HG03060 (cell line): ENCODE measurements around the gene S1PR3.
"Not testable (repeated sequence)": the region's sequence is repeated elsewhere in the genome, so short reads cannot be mapped to it uniquely, and the experiment has no call there.

Experiments used
- ATAC-seq: cut with Tn5 transposase; IDR thresholded peaks from one replicate; pipeline ENCODE4 v1.9.1; 2021; ENCODE audit warnings: low read depth, moderate number of reproducible peaks; ENCODE audit not compliant: unreplicated experiment

The S1PR3 gene

DNA sequence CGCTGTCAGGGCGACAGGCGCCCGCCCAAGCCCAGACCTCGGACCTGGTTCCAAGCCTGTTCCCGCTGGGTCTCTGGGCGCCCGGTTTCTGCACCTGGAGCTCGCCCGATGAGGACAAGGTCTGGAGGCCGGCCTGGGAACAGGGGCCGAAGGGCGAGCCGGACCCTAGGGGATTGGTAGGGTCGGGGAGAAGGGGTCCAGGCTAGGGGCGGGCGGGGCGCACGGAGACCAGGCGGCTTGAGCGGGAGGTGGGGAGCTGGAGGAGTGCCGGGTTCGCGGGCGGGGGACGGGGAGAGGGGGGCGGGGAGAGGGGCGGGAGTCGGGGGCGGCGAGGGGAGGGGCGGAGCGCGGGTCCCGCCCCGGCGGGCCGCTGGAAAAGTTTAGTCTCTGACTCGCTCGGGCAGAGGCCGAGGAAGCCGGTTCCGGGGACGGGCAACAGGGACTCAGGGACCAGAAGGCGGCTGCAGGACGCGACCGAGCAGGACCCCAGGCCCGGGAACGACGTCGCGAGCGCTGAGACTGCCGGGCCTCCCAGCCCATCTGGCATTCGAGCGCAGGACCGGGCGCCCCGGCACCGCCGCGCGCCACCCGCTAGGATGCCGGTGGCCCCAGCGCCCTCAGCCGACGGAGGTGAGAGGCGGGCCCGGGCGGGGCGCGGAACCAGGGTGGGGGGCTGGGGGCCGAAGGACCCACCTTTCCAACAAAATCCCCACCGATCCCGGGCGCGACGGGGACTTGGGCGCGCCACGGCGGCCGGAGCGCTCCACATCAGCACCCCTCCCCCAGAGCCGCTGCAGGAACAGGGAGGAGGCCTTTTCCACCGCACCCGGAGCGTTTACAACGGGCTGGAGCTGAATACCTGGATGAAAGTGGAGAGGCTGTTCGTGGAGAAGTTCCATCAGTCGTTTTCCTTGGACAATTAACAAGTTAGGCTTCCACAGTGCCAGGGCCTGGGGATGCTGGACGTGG is at the start of gene S1PR3:
S1PR3 (plus strand) TSS at position 403 of the 969 bp plus-strand sequence. CDS start 9,733 bp downstream, outside the sequence.
- no peak for ATAC-seq

- ATAC-seq = not testable (repeated sequence)
These were observed 49.7 kb upstream of the S1PR3 start for GRCh38 chr9:88941586-88941985.

DNA sequence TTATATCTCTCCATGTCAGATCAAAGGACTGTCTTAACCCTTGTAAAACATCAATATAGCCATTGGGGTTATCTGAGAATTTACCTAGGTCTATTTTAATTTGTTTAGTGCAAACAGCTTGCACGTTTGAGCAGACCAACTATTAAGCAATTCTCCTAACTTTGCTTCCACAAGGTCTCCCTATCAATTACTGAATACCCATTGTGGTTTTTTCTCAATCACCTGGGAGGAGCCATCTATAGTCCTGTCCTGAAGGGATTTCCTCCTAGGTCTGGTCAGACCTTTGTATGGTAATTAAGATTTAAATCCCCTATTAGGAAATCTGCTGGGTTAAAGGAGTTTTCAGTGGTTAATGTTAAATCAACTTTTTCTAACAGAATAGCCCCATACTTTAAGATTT is 48.9 kb upstream of the S1PR3 start:
- no peak for ATAC-seq

- ATAC-seq = no peak
These were observed 45.5 kb upstream of the S1PR3 start for GRCh38 chr9:88945636-88946333.

DNA sequence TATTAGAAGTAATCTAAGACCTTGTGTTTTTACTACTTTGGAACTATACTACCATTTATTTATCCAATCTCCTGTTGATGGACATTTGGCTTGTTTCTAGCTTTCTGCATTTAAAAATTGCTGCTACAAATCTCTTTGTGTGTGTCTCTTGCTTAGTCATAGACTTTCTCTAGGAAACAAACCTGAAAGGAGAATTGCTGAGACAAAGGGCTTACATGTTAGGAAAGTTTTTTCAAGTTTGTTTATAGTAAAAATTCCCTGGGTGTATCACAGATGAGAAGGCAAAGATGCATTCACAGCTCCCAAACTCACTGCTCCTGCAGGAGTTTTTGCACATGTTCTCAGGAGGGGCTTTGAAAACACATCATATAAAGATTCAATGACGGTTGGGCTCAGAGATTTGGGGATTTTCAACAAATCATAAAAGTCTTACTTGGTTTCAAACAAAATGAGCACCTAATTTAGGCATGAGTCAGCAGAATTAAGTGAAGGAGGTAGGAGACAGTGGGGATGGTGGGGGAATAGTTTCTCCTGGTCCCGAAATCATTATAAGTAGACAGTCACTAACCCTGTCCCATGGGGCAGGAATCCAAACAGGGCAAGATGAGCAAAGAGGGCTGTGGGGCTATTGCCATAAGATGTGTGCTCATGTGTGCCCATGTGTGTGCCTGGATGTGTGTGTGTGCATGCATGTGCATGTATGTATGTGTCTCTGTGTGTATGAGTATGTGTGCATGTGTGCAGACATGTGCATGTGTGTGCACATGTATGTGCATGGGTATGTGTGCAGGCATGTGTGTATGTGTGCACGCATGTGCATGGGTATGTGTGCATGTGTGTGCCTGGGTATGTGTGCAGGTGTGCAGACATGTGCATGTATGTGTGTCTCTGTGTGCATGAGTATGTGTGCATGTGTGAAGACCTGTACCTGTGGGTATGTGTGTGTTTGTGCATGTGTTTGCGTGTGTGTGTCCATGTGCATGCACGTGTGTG is 43.4 kb upstream of the S1PR3 start:
- no peak for ATAC-seq

DNA sequence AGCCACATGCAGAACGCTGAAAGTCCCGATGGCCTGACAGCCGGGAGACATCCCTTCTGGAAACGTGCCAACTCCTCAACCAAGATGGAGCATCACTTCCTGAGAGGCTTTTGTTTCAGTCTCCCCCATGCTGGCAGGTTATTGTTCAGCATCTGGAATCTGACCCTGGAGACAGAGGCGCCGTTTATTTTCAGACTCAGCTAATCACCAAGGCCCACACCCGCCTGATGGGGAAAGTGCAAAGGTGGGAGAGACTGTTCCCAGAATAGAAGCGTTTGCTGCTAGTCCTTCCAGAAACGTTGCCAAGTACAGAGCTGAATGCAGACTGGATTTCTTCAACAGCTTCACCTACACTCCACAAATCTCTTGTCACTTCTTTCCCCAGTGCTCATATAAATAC is 41.8 kb upstream of the S1PR3 start:
- ATAC-seq = no peak

- no peak for ATAC-seq
These were observed 41.3 kb upstream of the S1PR3 start for GRCh38 chr9:88949961-88950340.

GRCh38 chr9:88950341-88951154 is 40.7 kb upstream of the S1PR3 start:
- ATAC-seq = no peak

GRCh38 chr9:88951155-88951542 is 40.1 kb upstream of the S1PR3 start:
- ATAC-seq = no peak

- ATAC-seq = no peak
These were observed 39.1 kb upstream of the S1PR3 start for GRCh38 chr9:88952086-88952615.

- ATAC-seq = no peak
These were observed 38.3 kb upstream of the S1PR3 start for GRCh38 chr9:88952976-88953375.

GRCh38 chr9:88953381-88954029 is 37.8 kb upstream of the S1PR3 start:
- ATAC-seq = no peak

DNA sequence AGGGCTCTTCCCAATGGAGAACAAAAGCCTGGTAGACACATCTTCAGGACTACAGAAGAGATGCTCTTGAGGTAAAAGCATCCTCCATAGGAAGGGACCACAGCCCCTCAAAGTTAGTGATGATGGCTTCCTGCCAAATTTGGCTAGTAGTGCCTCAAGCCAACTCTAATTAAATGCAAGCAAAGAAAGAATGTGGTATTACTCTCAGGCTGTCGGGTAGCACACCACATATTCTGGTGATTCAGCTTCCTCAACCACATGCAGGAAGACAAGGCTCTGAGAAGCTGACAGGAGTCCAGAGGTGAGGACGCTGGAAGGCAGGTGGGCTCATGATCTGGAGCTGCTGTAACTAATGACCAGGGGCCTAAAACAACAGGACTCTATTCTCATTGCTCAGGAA is 37.2 kb upstream of the S1PR3 start:
- ATAC-seq = no peak

- ATAC-seq = no peak
These were observed 33.7 kb upstream of the S1PR3 start for GRCh38 chr9:88957526-88957925.

DNA sequence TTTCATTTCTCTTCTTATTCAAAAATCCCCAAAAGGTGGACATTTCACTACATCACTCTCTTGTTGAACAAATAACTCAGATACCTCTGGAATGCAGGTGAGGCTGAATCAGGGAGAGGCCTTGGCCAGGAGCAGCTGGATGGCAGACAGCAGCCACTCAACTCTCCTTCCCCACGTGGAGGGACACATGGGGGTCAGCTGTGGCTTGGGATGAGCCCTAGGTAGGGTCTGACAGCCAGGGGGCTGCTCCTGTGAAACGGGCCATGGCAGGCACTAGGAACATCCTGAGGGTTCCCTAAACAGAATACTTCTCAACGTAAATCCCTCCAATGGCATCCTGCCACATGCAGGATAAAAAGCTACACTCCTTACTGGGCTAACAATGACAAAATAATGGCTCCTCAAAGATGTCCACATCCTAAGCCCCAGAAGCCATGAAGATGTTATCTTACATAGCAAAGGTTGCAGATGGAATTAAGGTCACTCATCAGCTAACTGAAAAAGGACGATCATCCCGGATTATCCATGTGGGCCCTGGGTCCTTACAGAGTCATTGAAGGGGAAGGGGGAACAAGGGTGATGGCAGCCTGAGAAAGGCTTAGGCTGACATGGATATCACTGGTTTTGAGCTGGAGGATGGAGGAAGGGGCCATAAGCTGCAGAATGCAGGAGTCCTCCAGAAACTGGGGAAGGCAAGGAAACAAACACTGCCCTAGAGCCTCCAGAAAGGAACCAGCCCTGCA is 31.4 kb upstream of the S1PR3 start:
- ATAC-seq = no peak

DNA sequence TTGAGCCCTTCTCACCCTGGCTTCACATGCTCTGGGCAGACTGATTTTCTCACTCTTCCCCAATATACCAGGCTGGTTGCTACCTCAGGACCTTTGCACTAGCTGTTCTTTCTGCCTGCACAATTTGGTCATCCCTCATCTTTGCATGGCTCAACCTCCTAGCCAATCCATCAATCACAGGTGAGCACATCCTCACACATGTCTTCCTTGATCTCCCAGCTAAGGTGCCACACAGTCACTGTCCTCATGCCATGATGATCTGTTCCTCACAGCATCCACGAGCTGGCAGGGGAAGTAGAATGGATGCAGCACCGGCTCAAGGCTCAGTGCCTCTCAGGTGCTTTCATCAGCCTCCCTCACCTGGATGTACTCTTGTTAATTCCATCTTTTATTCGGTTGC is 30.6 kb upstream of the S1PR3 start:
- ATAC-seq = no peak

DNA sequence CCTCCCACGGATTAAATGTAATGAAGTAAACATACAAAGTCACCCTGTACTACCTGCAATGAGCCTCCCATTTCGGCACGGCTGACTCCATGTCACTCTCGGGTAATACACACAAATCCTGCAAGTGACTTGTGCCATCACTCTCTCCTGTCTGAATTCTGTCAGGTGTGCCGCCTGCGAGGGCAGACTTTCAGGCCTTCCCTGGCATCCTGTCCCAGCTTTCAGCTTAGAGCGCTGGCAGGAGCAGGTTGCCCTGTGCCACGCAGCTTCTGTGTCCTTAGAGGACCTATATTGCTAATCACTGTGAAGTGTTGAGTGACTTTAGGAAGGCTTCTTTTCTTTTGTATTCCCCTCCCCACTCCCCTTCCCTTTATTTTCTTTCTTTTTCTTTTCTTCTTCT is 25.8 kb upstream of the S1PR3 start:
- no peak for ATAC-seq
